PC-9 (cell line): Measurements from ENCODE around the gene CEP83. TPM values are rescaled to one million over a fixed set of nuclear protein-coding genes. Genes with fewer than 3 reads are reported as not detected.

Experiments
- BruUV-seq: library from RNA; stranded (reverse); fragments of 400-500 nt; replicated peaks from 2 replicates; lab custom pipeline; 2021; lab: Mats Ljungman, UMichigan
- CTCF ChIA-PET: fragments of 300-600 bp; sonication (Branson Sonifier 250); formaldehyde crosslinking; loops from one replicate; lab custom pipeline; 2022; ENCODE audit warnings: antibody characterized with exemption; lab: Charles Lee
- POLR2A ChIA-PET: fragments of 300-600 bp; sonication (Branson Sonifier 250); formaldehyde crosslinking; loops from one replicate; lab custom pipeline; 2022; ENCODE audit warnings: antibody characterized with exemption; ENCODE audit not compliant: unreplicated experiment; lab: Charles Lee
- DNase-seq, 2 experiments: peaks; one replicate each; pipeline versions ENCODE4 v3.0.0 to v3.0.0-alpha.2; 2015 to 2022; ENCODE audit warnings: mixed read lengths in 1 of 2
- H2AFZ ChIP-seq: fragments of 200-600 bp; sonication (generic); 2 replicates; pipeline ENCODE4 v1.8.1; 2017; ENCODE audit warnings: antibody characterized with exemption
- H3F3A ChIP-seq: fragments of 200-600 bp; sonication (generic); 2 replicates; pipeline ENCODE4 v1.8.1; 2017; ENCODE audit warnings: antibody characterized with exemption, mild to moderate bottlenecking, low read depth; ENCODE audit not compliant: insufficient read depth
- H3K27ac ChIP-seq: fragments of 200-600 bp; sonication (generic); 2 replicates; pipeline ENCODE4 v1.6.1; 2016; ENCODE audit warnings: mixed run types
- H3K27me3 ChIP-seq: fragments of 200-600 bp; sonication (generic); 2 replicates; pipeline ENCODE4 v1.6.1; 2016; ENCODE audit warnings: low read depth, mixed run types; ENCODE audit not compliant: insufficient read depth
- H3K36me3 ChIP-seq: fragments of 200-600 bp; sonication (generic); 2 replicates; pipeline ENCODE4 v1.6.1; 2016; ENCODE audit warnings: low read depth, mixed run types
- H3K4me1 ChIP-seq: fragments of 200-600 bp; sonication (generic); replicated peaks from 2 replicates; pipeline ENCODE4 v1.6.1; 2016; ENCODE audit warnings: mixed run types; ENCODE audit not compliant: insufficient read depth
- H3K4me2 ChIP-seq: fragments of 200-600 bp; sonication (generic); 2 replicates; pipeline ENCODE4 v1.6.1; 2017; ENCODE audit warnings: mixed run types
- H3K4me3 ChIP-seq: fragments of 200-600 bp; sonication (generic); 2 replicates; pipeline ENCODE4 v1.6.1; 2016; ENCODE audit warnings: mixed run types
- H3K79me2 ChIP-seq: fragments of 200-600 bp; sonication (generic); 2 replicates; pipeline ENCODE4 v1.6.1; 2017; ENCODE audit warnings: low read depth, mixed run types
- H3K9me2 ChIP-seq: fragments of 200-600 bp; sonication (generic); 2 replicates; pipeline ENCODE4 v1.8.1; 2017; ENCODE audit warnings: mild to moderate bottlenecking; ENCODE audit not compliant: insufficient read depth
- H3K9me3 ChIP-seq: fragments of 200-600 bp; sonication (generic); 2 replicates; pipeline ENCODE4 v1.8.1; 2016; ENCODE audit warnings: low read depth; ENCODE audit not compliant: insufficient read depth
- H4K20me1 ChIP-seq: fragments of 200-600 bp; sonication (generic); 2 replicates; pipeline ENCODE4 v1.8.1; 2017; ENCODE audit not compliant: insufficient read depth
- EZH2 ChIP-seq: fragments of 200-600 bp; sonication (generic); IDR thresholded peaks from 2 replicates; pipeline ENCODE4 v1.8.0; 2017; ENCODE audit warnings: antibody characterized with exemption, low read depth
- intact Hi-C: fragments of 100-400 bp; cut with micrococcal nuclease; formaldehyde crosslinking; loops from one replicate; pipeline ENCODE4 v1.10.0; 2022; ENCODE audit not compliant: unreplicated experiment
- total RNA-seq: library from RNA; stranded (reverse); gene quantifications from 2 replicates; pipeline ENCODE4 v1.2.3, GENCODE V29; 2021
- TF ChIP-seq, protein P1 (sequence below): fragments of 200-600 bp; sonication (generic); conservative IDR thresholded peaks from 2 replicates; pipeline ENCODE4 v1.6.1; 2017; ENCODE audit warnings: mixed run types, antibody characterized with exemption, mild to moderate bottlenecking, moderate library complexity

Gene CEP83
- total RNA-seq, 1 experiment from 2014 or later, result 19.6 TPM

DNA sequence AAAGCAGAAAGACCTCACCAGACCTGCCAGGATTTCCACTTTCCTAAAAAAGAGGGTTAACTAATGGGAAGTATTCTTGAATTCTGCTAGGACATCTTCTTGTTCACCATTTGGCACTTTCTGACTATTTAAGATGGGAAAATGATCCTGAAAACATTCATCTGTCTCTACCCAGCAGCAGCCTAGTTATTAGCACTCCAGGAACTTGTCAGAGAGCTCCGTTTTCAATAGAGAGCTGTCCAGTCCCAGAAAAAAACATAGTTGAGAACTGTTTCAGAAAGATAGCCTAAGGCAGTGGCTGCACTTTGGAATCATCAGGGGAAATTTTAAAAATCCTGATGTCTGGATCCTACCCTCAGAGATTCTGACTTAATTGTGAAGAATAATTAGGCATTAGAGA lies 22.1 kb upstream of the CEP83 start:
- ChIA-PET POLR2A (no interaction called here), CTCF (no interaction called here)
- TF ChIP-seq, protein P1, sequence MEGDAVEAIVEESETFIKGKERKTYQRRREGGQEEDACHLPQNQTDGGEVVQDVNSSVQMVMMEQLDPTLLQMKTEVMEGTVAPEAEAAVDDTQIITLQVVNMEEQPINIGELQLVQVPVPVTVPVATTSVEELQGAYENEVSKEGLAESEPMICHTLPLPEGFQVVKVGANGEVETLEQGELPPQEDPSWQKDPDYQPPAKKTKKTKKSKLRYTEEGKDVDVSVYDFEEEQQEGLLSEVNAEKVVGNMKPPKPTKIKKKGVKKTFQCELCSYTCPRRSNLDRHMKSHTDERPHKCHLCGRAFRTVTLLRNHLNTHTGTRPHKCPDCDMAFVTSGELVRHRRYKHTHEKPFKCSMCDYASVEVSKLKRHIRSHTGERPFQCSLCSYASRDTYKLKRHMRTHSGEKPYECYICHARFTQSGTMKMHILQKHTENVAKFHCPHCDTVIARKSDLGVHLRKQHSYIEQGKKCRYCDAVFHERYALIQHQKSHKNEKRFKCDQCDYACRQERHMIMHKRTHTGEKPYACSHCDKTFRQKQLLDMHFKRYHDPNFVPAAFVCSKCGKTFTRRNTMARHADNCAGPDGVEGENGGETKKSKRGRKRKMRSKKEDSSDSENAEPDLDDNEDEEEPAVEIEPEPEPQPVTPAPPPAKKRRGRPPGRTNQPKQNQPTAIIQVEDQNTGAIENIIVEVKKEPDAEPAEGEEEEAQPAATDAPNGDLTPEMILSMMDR, result no peak
- no peak for TF ChIP-seq EZH2
- intact Hi-C loops, result no loop called here
- Histone ChIP-seq H3K27ac (no peak overlapping the region), H3K9me2 (no peaks in the 10 kb centered on the region), H4K20me1 (no peaks in the 10 kb centered on the region), H3K4me2 (no peak overlapping the region), H3K4me1 (no peaks in the 10 kb centered on the region), H3K9me3 (no peaks in the 10 kb centered on the region), H3F3A (no peaks in the 10 kb centered on the region), H3K27me3 (no peaks in the 10 kb centered on the region), H2AFZ (no peak overlapping the region), H3K79me2 (no peaks in the 10 kb centered on the region), H3K4me3 (no peak overlapping the region), H3K36me3 (no peaks in the 10 kb centered on the region)
- BruUV-seq, result no TSS peak
- DNase-seq, result no peak

DNA sequence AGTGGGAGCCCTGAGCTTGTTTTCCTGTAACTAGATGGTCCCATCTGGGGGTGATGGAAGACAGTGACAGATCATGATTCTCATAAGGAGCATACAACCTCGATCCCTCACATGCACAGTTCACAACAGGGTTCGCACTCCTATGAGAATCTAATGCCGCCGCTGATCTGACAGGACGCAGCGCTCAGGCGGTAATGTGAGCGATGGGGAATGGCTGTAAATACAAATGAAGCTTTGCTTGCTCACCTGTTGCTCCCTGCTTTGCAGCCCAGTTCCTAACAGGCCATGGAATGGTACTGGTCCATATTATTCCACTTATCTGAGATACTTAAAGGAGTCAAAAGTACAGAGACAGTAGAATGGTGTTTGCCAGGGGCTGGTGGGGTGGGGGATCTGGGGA lies 9.9 kb upstream of the CEP83 start:
- no TSS peak for BruUV-seq
- CTCF ChIA-PET, result no interaction called here

DNA sequence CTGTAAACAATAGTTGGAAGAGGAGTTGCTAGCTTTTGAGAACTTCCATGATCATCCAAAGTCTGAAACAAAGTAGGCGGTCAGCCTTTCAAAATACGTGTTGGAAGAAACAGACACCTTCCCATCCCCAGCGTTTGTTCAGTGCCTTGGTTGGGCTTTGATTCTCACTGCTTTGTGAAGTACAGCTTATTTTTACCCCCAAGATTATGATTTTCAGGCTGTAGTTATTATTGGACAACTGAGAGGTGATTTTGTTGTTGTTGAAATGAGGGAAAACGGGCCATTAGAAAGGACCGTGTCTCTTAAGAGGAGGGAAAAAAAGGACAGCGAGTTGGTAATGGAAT lies 921 bp upstream of the CEP83 start:
- BruUV-seq, result no TSS peak
- Histone ChIP-seq H3F3A (no peaks in the 10 kb centered on the region), H3K79me2 (peaks cover 39% of the 10 kb centered on the region), H3K4me3 (peak overlapping the region; percentile 82), H3K9me2 (no peaks in the 10 kb centered on the region), H2AFZ (peak overlapping the region; percentile 92), H3K27ac (peak overlapping the region; percentile 57), H3K4me2 (peak overlapping the region; percentile 87), H3K27me3 (no peaks in the 10 kb centered on the region), H4K20me1 (no peaks in the 10 kb centered on the region), H3K36me3 (no peaks in the 10 kb centered on the region), H3K9me3 (0 out of 2 replicates have a peak, but pooled peaks cover 3% of the 10 kb centered on the region), H3K4me1 (peaks cover 30% of the 10 kb centered on the region)
- intact Hi-C loops, result no loop called here
- no peak for TF ChIP-seq EZH2
- TF ChIP-seq, protein P1, result no peak
- POLR2A ChIA-PET, result no interaction called here
- DNase-seq, result no peak
- CTCF ChIA-PET, result interaction anchor here (0.5 kb wide), 1 partner anchor 260 kb away, joined by 6 read pairs; no protein-coding TSS in a partner anchor

More for the DNA sequence above, 9.9 kb upstream of the CEP83 start:
- no peaks in the 10 kb centered on the region for H3K36me3 ChIP-seq
- H3K27ac ChIP-seq, result no peak overlapping the region
- no peak for DNase-seq
- H3K4me3 ChIP-seq, result no peak overlapping the region
- no peaks in the 10 kb centered on the region for H3K79me2 ChIP-seq
- H3K4me1 ChIP-seq, result no peaks in the 10 kb centered on the region
- no peaks in the 10 kb centered on the region for H4K20me1 ChIP-seq
- H3K9me2 ChIP-seq, result no peaks in the 10 kb centered on the region
- TF ChIP-seq, protein P1, result no peak
- no peak for TF ChIP-seq EZH2
- intact Hi-C loops, result no loop called here
- H3K4me2 ChIP-seq, result no peak overlapping the region
- POLR2A ChIA-PET, result interaction anchor here (0.6 kb wide), 1 partner anchor 899 kb away, joined by 4 read pairs; no protein-coding TSS in a partner anchor
- no peaks in the 10 kb centered on the region for H3F3A ChIP-seq
- no peaks in the 10 kb centered on the region for H3K9me3 ChIP-seq
- H2AFZ ChIP-seq, result no peak overlapping the region
- H3K27me3 ChIP-seq, result no peaks in the 10 kb centered on the region
